DOHH2 (cell line): Measurements from ENCODE around the gene IKZF2.

Experiments
- H3F3A ChIP-seq: fragments of 200-600 bp; sonication (generic), shearing (Covaris generic); 2 replicates; pipeline ENCODE4 v1.6.0; 2016; ENCODE audit warnings: antibody characterized with exemption, mild to moderate bottlenecking; ENCODE audit not compliant: control insufficient read depth, insufficient read depth
- H3K27ac ChIP-seq: fragments of 200-600 bp; sonication (generic); 2 replicates; pipeline ENCODE4 v1.5.1; 2014; ENCODE audit warnings: low read depth, mild to moderate bottlenecking, low read length, moderate library complexity
- H3K27me3 ChIP-seq: fragments of 200-600 bp; sonication (generic); 2 replicates; pipeline ENCODE4 v1.6.1; 2014; ENCODE audit warnings: mild to moderate bottlenecking, low read length, mixed read lengths; ENCODE audit not compliant: control insufficient read depth
- H3K36me3 ChIP-seq: fragments of 200-600 bp; sonication (generic); 2 replicates; pipeline ENCODE4 v1.6.1; 2014; ENCODE audit warnings: mild to moderate bottlenecking, low read length, moderate library complexity, mixed read lengths; ENCODE audit not compliant: control insufficient read depth
- H3K4me1 ChIP-seq: fragments of 200-600 bp; sonication (generic); 2 replicates; pipeline ENCODE4 v1.6.1; 2014; ENCODE audit warnings: mild to moderate bottlenecking, low read length, mixed read lengths; ENCODE audit not compliant: control insufficient read depth
- H3K4me2 ChIP-seq: fragments of 200-600 bp; sonication (generic); 2 replicates; pipeline ENCODE4 v1.6.0; 2014; ENCODE audit warnings: mild to moderate bottlenecking, low read length, moderate library complexity
- H3K4me3 ChIP-seq: fragments of 200-600 bp; sonication (generic); 2 replicates; pipeline ENCODE4 v1.5.1; 2014; ENCODE audit warnings: mild to moderate bottlenecking, low read length, mixed read lengths
- H3K79me2 ChIP-seq: fragments of 200-600 bp; sonication (generic); 2 replicates; pipeline ENCODE4 v1.6.1; 2014; ENCODE audit warnings: mild to moderate bottlenecking, low read length, mixed read lengths; ENCODE audit not compliant: control insufficient read depth
- H3K9me2 ChIP-seq: fragments of 200-600 bp; sonication (generic); replicated peaks from 2 replicates; pipeline ENCODE4 v1.6.1; 2014; ENCODE audit warnings: mild to moderate bottlenecking, low read length, mixed read lengths; ENCODE audit not compliant: control insufficient read depth
- H3K9me3 ChIP-seq: fragments of 200-600 bp; sonication (generic); 2 replicates; pipeline ENCODE4 v1.6.1; 2014; ENCODE audit warnings: antibody characterized with exemption, low read length, mixed read lengths; ENCODE audit not compliant: control insufficient read depth, insufficient read depth
- H4K20me1 ChIP-seq: fragments of 200-600 bp; sonication (generic); 2 replicates; pipeline ENCODE4 v1.6.0; 2014; ENCODE audit warnings: low read depth, mild to moderate bottlenecking, antibody characterized with exemption, low read length, moderate library complexity; ENCODE audit not compliant: control insufficient read depth, insufficient read depth
- EZH2phosphoT487 ChIP-seq: fragments of 200-600 bp; sonication (generic); IDR thresholded peaks from 2 replicates; pipeline ENCODE4 v1.6.1; 2017; ENCODE audit warnings: borderline replicate concordance, mild to moderate bottlenecking, antibody characterized with exemption, low read length, moderate library complexity, mixed read lengths
- TF ChIP-seq, protein P1 (sequence below): fragments of 200-600 bp; sonication (generic); IDR thresholded peaks from one replicate; pipeline ENCODE4 v1.5.1; 2014; ENCODE audit warnings: antibody characterized with exemption, mild to moderate bottlenecking, low read depth, low read length; ENCODE audit not compliant: poor library complexity, severe bottlenecking

The IKZF2 gene

DNA sequence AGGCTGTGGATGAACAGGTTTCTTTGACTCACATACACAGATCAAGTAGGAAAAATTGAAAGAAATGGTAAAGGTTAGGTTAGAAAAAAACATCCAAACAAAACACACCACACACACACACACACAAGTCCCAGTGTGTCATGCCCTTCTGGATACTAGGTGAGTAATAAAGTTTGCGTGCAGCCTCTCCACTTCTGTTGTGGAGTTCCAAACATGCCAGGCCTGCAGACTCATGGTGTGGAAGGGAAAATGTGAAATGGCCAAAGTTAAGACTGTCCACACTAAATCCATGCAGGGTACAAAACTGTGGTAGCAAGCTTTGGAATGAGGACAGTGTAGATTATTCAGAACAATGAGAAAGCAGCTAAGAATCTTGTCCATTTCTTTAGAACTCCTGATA lies 114.6 kb downstream of the IKZF2 start:
- H3K27ac ChIP-seq = peak overlapping the region; percentile 99
- H3F3A ChIP-seq = peaks cover 21% of the 10 kb centered on the region
- peak overlapping the region; percentile 54 for H3K4me3 ChIP-seq
- H3K9me2 ChIP-seq = no peaks in the 10 kb centered on the region
- TF ChIP-seq EZH2phosphoT487 = no peak
- TF ChIP-seq, protein P1, sequence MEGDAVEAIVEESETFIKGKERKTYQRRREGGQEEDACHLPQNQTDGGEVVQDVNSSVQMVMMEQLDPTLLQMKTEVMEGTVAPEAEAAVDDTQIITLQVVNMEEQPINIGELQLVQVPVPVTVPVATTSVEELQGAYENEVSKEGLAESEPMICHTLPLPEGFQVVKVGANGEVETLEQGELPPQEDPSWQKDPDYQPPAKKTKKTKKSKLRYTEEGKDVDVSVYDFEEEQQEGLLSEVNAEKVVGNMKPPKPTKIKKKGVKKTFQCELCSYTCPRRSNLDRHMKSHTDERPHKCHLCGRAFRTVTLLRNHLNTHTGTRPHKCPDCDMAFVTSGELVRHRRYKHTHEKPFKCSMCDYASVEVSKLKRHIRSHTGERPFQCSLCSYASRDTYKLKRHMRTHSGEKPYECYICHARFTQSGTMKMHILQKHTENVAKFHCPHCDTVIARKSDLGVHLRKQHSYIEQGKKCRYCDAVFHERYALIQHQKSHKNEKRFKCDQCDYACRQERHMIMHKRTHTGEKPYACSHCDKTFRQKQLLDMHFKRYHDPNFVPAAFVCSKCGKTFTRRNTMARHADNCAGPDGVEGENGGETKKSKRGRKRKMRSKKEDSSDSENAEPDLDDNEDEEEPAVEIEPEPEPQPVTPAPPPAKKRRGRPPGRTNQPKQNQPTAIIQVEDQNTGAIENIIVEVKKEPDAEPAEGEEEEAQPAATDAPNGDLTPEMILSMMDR = no peak
- H3K4me2 ChIP-seq = peak overlapping the region; percentile 87
- H4K20me1 ChIP-seq = no peaks in the 10 kb centered on the region
- peaks cover 9% of the 10 kb centered on the region for H3K36me3 ChIP-seq
- H3K79me2 ChIP-seq = no peaks in the 10 kb centered on the region
- no peaks in the 10 kb centered on the region for H3K9me3 ChIP-seq
- H3K27me3 ChIP-seq = no peaks in the 10 kb centered on the region
- peaks cover 71% of the 10 kb centered on the region for H3K4me1 ChIP-seq

GRCh38 chr2:213034585-213034984 lies 116.8 kb downstream of the IKZF2 start:
- TF ChIP-seq EZH2phosphoT487 = no peak
- TF ChIP-seq, protein P1 = no peak

DNA sequence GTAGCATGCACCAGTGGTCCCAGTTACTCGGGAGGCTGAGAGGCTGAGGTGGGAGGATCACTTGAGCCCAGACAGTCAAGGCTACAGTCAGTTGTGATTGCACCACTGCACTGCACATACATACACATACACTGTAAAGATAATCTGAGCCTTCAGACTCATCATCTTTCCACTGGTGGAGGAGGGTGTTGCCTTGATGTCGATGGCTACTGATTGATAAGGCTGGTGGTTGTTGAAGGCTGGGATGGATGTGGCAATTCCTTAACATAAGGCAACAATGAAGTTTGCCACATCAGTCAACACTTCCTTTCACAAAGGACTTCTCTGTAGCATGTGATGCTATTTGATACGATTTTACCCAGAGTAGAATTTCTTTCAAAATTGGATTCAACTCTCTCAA lies 118.8 kb downstream of the IKZF2 start:
- Histone ChIP-seq H3K27ac (no peak overlapping the region), H3K79me2 (no peaks in the 10 kb centered on the region), H3K9me3 (no peaks in the 10 kb centered on the region), H3K4me3 (no peak overlapping the region), H3K4me1 (peaks cover 46% of the 10 kb centered on the region), H3K4me2 (no peak overlapping the region), H4K20me1 (no peaks in the 10 kb centered on the region), H3F3A (peaks cover 11% of the 10 kb centered on the region), H3K36me3 (peaks cover 9% of the 10 kb centered on the region), H3K27me3 (no peaks in the 10 kb centered on the region), H3K9me2 (no peaks in the 10 kb centered on the region)
- TF ChIP-seq EZH2phosphoT487 = no peak
- TF ChIP-seq, protein P1 = no peak

More at GRCh38 chr2:213034585-213034984, 116.8 kb downstream of the IKZF2 start:
- no peaks in the 10 kb centered on the region for H4K20me1 ChIP-seq
- no peaks in the 10 kb centered on the region for H3K79me2 ChIP-seq
- H3K9me3 ChIP-seq = no peaks in the 10 kb centered on the region
- H3F3A ChIP-seq = peaks cover 21% of the 10 kb centered on the region
- peaks cover 9% of the 10 kb centered on the region for H3K36me3 ChIP-seq
- no peak overlapping the region for H3K4me3 ChIP-seq
- H3K27ac ChIP-seq = no peak overlapping the region
- peaks cover 63% of the 10 kb centered on the region for H3K4me1 ChIP-seq
- no peaks in the 10 kb centered on the region for H3K27me3 ChIP-seq
- no peaks in the 10 kb centered on the region for H3K9me2 ChIP-seq
- H3K4me2 ChIP-seq = peak overlapping the region; percentile 6; the same call in 1 of the 2 replicates

- H3K36me3 ChIP-seq = peaks cover 13% of the 10 kb centered on the region
- TF ChIP-seq EZH2phosphoT487 = no peak
- TF ChIP-seq, protein P1 = no peak
These were observed 128.4 kb downstream of the IKZF2 start for GRCh38 chr2:213022987-213023386.

More at GRCh38 chr2:213022987-213023386, 128.4 kb downstream of the IKZF2 start:
- Histone ChIP-seq H3K4me2 (no peak overlapping the region), H3F3A (no peaks in the 10 kb centered on the region), H3K9me2 (no peaks in the 10 kb centered on the region), H3K4me3 (no peak overlapping the region), H3K4me1 (peaks cover 3% of the 10 kb centered on the region; the same call in 1 of the 2 replicates), H4K20me1 (no peaks in the 10 kb centered on the region), H3K79me2 (no peaks in the 10 kb centered on the region), H3K27me3 (no peaks in the 10 kb centered on the region), H3K9me3 (no peaks in the 10 kb centered on the region), H3K27ac (no peak overlapping the region)
